Thyroid gland (tissue), 4 donors: ENCODE data around the gene MIF4GD. TPM values are rescaled to one million over a fixed set of nuclear protein-coding genes. Genes with fewer than 3 reads are reported as not detected.
A peak's percentile ranks its signal among the peaks of the same experiment; 100 is the strongest.

Experiments used
- DNase-seq, 2 donors: peaks; one replicate each; pipeline ENCODE4 v3.0.0-alpha.2; 2019
- H3K27ac ChIP-seq, 3 donors: fragments of 200-600 bp; sonication (generic); 1 replicate in 2 of 3; 2 replicates in 1 of 3; pipeline ENCODE4 v1.5.1; 2016 to 2019; ENCODE audit warnings: mild to moderate bottlenecking in 1 of 3, moderate library complexity in 1 of 3
- H3K27me3 ChIP-seq: fragments of 200-600 bp; sonication (generic); one replicate; pipeline ENCODE4 v1.5.1; 2019
- H3K36me3 ChIP-seq, 2 donors: fragments of 200-600 bp; sonication (generic); one replicate each; pipeline ENCODE4 v1.5.1; 2016 to 2019
- H3K4me1 ChIP-seq, 2 donors: fragments of 200-600 bp; sonication (generic); one replicate each; pipeline ENCODE4 v1.5.1; 2017 to 2019
- H3K4me3 ChIP-seq, 3 donors: fragments of 200-600 bp; sonication (generic); replicated peaks in 1 of 3; 1 replicate in 2 of 3; 2 replicates in 1 of 3; pipeline ENCODE4 v1.5.1; 2016; ENCODE audit warnings: mild to moderate bottlenecking in 1 of 3
- H3K9me3 ChIP-seq: fragments of 200-600 bp; sonication (generic); one replicate; pipeline ENCODE4 v1.5.1; 2017
- CTCF ChIP-seq, 6 experiments: fragments of 200-600 bp in 3 of 6; fragments of 450-650 bp in 3 of 6; sonication (generic) in 3 of 6; IDR thresholded peaks; one replicate each; pipeline ENCODE4 v1.5.1; 2016 to 2019; ENCODE audit warnings: antibody characterized with exemption in 6 of 6, mild to moderate bottlenecking in 2 of 6, inconsistent platforms in 1 of 6, moderate library complexity in 1 of 6
- POLR2A ChIP-seq, 2 donors: fragments of 450-650 bp; IDR thresholded peaks; one replicate each; pipeline ENCODE4 v1.6.1; 2017; ENCODE audit warnings: antibody characterized with exemption in 2 of 2, mild to moderate bottlenecking in 2 of 2, moderate library complexity in 1 of 2
- WGBS, 2 donors: methylation state at CpG; one replicate each; pipeline ENCODE4 v1.1.5; 2017; 5-methylcytosine and 5-hydroxymethylcytosine counted together
- intact Hi-C: fragments of 100-400 bp; cut with DNase I; formaldehyde crosslinking; loops from one replicate; pipeline ENCODE4 v1.15.1; 2023
- total RNA-seq, 4 donors: library from RNA; depleted of rRNA; stranded (reverse); fragments of >200 nt; gene quantifications; one replicate each; pipeline ENCODE4 v1.2.3, GENCODE V29; 2016

The MIF4GD gene
- total RNA-seq, 4 donors from 2014 or later, result 17.7 to 31.1 (median 23.0) TPM

GRCh38 chr17:75270218-75270965 is 639 bp downstream of the MIF4GD start:
- intact Hi-C loops, result no loop called here
- H3K27me3 ChIP-seq, result no peaks in the 10 kb centered on the region
- WGBS, 2 donors, result 0 to 1% methylated on average over 22 to 26 of the region's 47 CpGs
- H3K4me1 ChIP-seq, result peaks cover 10 to 15% of the 10 kb centered on the region in 2 donors
- H3K27ac ChIP-seq, result peak overlapping the region; percentile 66 to 90 (median 78)
- DNase-seq, result peak; percentile 74 to 76
- H3K9me3 ChIP-seq, result no peaks in the 10 kb centered on the region
- TF ChIP-seq CTCF (IDR thresholded peaks at IDR 0.05) (peak in 5 of 6 experiments; percentile 20 to 44 (median 32)), POLR2A (IDR thresholded peaks at IDR 0.05) (peak in 1 of 2 donors; percentile 12)
- peak overlapping the region; percentile 3 to 90 (median 46) for H3K4me3 ChIP-seq
- H3K36me3 ChIP-seq, result peaks cover 10 to 16% of the 10 kb centered on the region in 2 donors

- intact Hi-C loops, result no loop called here
- H3K27ac ChIP-seq, result peak overlapping the region; percentile 9 to 90 (median 78)
- WGBS, 2 donors, result 34 to 35% methylated on average over 4 to 5 of the region's 6 CpGs
Observed at GRCh38 chr17:75269844-75270217, 1.2 kb downstream of the MIF4GD start.

GRCh38 chr17:75267411-75268232 is 3.4 kb downstream of the MIF4GD start:
- DNase-seq, result no peak
- peaks cover 12 to 23% of the 10 kb centered on the region in 2 donors for H3K36me3 ChIP-seq
- intact Hi-C loops, result no loop called here
- H3K4me3 ChIP-seq, result no peak overlapping the region
- peaks cover 12 to 18% of the 10 kb centered on the region in 2 donors for H3K4me1 ChIP-seq
- TF ChIP-seq CTCF (IDR thresholded peaks at IDR 0.05) (no peak), POLR2A (IDR thresholded peaks at IDR 0.05) (no peak)
- H3K27ac ChIP-seq, result no peak overlapping the region
- 56 to 64% methylated on average over 8 to 14 of the region's 14 CpGs for WGBS, 2 donors
- no peaks in the 10 kb centered on the region for H3K9me3 ChIP-seq
- H3K27me3 ChIP-seq, result no peaks in the 10 kb centered on the region

More at GRCh38 chr17:75269844-75270217, 1.2 kb downstream of the MIF4GD start:
- TF ChIP-seq POLR2A (IDR thresholded peaks at IDR 0.05) (no peak), CTCF (IDR thresholded peaks at IDR 0.05) (no peak)
- peaks cover 12 to 20% of the 10 kb centered on the region in 2 donors for H3K36me3 ChIP-seq
- peaks cover 10 to 15% of the 10 kb centered on the region in 2 donors for H3K4me1 ChIP-seq
- H3K9me3 ChIP-seq, result no peaks in the 10 kb centered on the region
- DNase-seq, result no peak
- peak overlapping the region in 2 of 3 donors; percentile 5 to 90 for H3K4me3 ChIP-seq
- H3K27me3 ChIP-seq, result no peaks in the 10 kb centered on the region

DNA sequence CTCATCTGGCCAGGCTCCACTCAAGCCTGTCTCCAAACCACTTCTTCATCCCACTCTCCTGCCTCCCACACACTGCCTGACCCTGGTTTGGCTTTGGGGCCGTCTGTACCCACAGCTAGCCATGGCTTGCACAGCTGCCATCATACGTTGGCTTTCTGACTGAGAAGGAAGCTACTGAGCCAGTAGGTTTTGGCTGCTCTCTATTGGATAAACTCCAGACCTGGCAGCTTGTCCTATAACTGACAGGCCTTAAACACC is 3.9 kb downstream of the MIF4GD start:
- H3K4me3 ChIP-seq, result no peak overlapping the region
- H3K27me3 ChIP-seq, result no peaks in the 10 kb centered on the region
- WGBS, 2 donors, result 60 to 67% methylated on average over 2 of the region's 2 CpGs
- peaks cover 12 to 23% of the 10 kb centered on the region in 2 donors for H3K36me3 ChIP-seq
- intact Hi-C loops, result no loop called here
- no peak for TF ChIP-seq CTCF (IDR thresholded peaks at IDR 0.05)
- no peak for TF ChIP-seq POLR2A (IDR thresholded peaks at IDR 0.05)
- no peaks in the 10 kb centered on the region for H3K9me3 ChIP-seq
- H3K4me1 ChIP-seq, result peaks cover 15 to 19% of the 10 kb centered on the region in 2 donors
- no peak for DNase-seq
- H3K27ac ChIP-seq, result no peak overlapping the region
